Transverse colon (tissue), 4 donors: Measurements from ENCODE around the gene LNX1. TPM values are rescaled to one million over a fixed set of nuclear protein-coding genes. Genes with fewer than 3 reads are reported as not detected.

ENCODE experiments used
- DNase-seq: peaks from one replicate; pipeline ENCODE4 v3.0.0-alpha.2; 2019
- H3K27ac ChIP-seq, 4 donors: fragments of 200-600 bp; sonication (generic); 2 replicates each; pipeline ENCODE4 v1.5.1; 2016 to 2018; ENCODE audit warnings: inconsistent platforms in 4 of 4
- H3K27me3 ChIP-seq: fragments of 200-600 bp; sonication (generic); 2 replicates; pipeline ENCODE4 v1.5.1; 2017; ENCODE audit warnings: inconsistent platforms
- H3K36me3 ChIP-seq, 4 donors: fragments of 200-600 bp; sonication (generic); 2 replicates each; pipeline ENCODE4 v1.5.1; 2017 to 2019; ENCODE audit warnings: inconsistent platforms in 4 of 4
- H3K4me1 ChIP-seq, 4 donors: fragments of 200-600 bp; sonication (generic); 2 replicates each; pipeline ENCODE4 v1.5.1; 2017 to 2020; ENCODE audit warnings: inconsistent platforms in 4 of 4
- H3K4me3 ChIP-seq, 4 donors: fragments of 200-600 bp; sonication (generic); 1 replicate in 1 of 4; 2 replicates in 3 of 4; pipeline versions ENCODE4 v1.5.1 to v1.6.1; 2017 to 2019; ENCODE audit warnings: inconsistent platforms in 4 of 4
- H3K9me3 ChIP-seq, 2 donors: fragments of 200-600 bp; sonication (generic); 2 replicates each; pipeline ENCODE4 v1.5.1; 2017 to 2019; ENCODE audit warnings: inconsistent platforms in 2 of 2
- CTCF ChIP-seq, 5 experiments: fragments of 200-600 bp in 3 of 5; fragments of 450-650 bp in 2 of 5; sonication (generic) in 3 of 5; IDR thresholded peaks; 1 replicate in 2 of 5; 2 replicates in 3 of 5; pipeline ENCODE4 v1.5.1; 2016 to 2017; ENCODE audit warnings: antibody characterized with exemption in 5 of 5, inconsistent platforms in 3 of 5, mild to moderate bottlenecking in 2 of 5, moderate library complexity in 1 of 5
- EP300 ChIP-seq: sonication (generic); formaldehyde crosslinking; IDR thresholded peaks from one replicate; pipeline ENCODE4 v1.6.1; 2017; ENCODE audit warnings: antibody characterized with exemption, low read depth
- POLR2A ChIP-seq: fragments of 450-650 bp; IDR thresholded peaks from one replicate; pipeline ENCODE4 v1.6.1; 2016; ENCODE audit warnings: antibody characterized with exemption, mild to moderate bottlenecking, moderate library complexity
- POLR2AphosphoS5 ChIP-seq, 3 donors: sonication (generic); formaldehyde crosslinking; IDR thresholded peaks; one replicate each; pipeline ENCODE4 v1.6.1; 2016; ENCODE audit warnings: antibody characterized with exemption in 3 of 3
- WGBS, 2 donors: methylation state at CpG; one replicate each; pipeline ENCODE4 v1.1.5; 2018; ENCODE audit warnings: low coverage in 1 of 2; 5-methylcytosine and 5-hydroxymethylcytosine counted together
- in situ Hi-C, 4 donors: fragments of 200-750 bp; cut with MboI; loops; one replicate each; pipeline versions ENCODE4 v1.15.0 to v1.15.1; 2017; ENCODE audit warnings: low sequenced_read_pairs in 3 of 4, low pct_ligation_motif_present in 1 of 4, low pct_unique_long_range_greater_than_20kb in 1 of 4
- intact Hi-C: fragments of 100-400 bp; cut with DNase I; formaldehyde crosslinking; loops from one replicate; pipeline ENCODE4 v1.15.1; 2023; ENCODE audit warnings: low total_unique reads
- total RNA-seq, 4 donors: library from RNA; depleted of rRNA; stranded (reverse); fragments of >200 nt; gene quantifications; one replicate each; pipeline ENCODE4 v1.1.0, GENCODE V29; 2016

Gene LNX1
- total RNA-seq, 4 donors from 2014 or later: 2.6 to 35.5 (median 18.1) TPM

- DNase-seq: no peak
- H3K27me3 ChIP-seq: no peaks in the 10 kb centered on the region
- H3K9me3 ChIP-seq: no peaks in the 10 kb centered on the region
- H3K4me1 ChIP-seq: peaks cover 0 to 4% (median 2%) of the 10 kb centered on the region in 4 donors
- WGBS, 2 donors: 79% methylated on average over 6 of the region's 6 CpGs; no CpG with 5 or more reads in 1 of the 2 donors
- H3K4me3 ChIP-seq: no peak overlapping the region
- no peak for TF ChIP-seq EP300
- TF ChIP-seq POLR2AphosphoS5 (IDR thresholded peaks at IDR 0.05): no peak
- no peak for TF ChIP-seq POLR2A
- TF ChIP-seq CTCF (IDR thresholded peaks at IDR 0.05): no peak
- H3K27ac ChIP-seq: no peak overlapping the region
- intact Hi-C loops: no loop called here
- in situ Hi-C loops: no loop called here
- no peaks in the 10 kb centered on the region for H3K36me3 ChIP-seq
Observed at GRCh38 chr4:53520116-53520515, 71.2 kb downstream of the LNX1 start.

GRCh38 chr4:53518807-53519206 is 72.5 kb downstream of the LNX1 start:
- no peak for DNase-seq
- no peak overlapping the region for H3K4me3 ChIP-seq
- no peaks in the 10 kb centered on the region for H3K36me3 ChIP-seq
- intact Hi-C loops (no loop called here), in situ Hi-C loops (no loop called here)
- no peaks in the 10 kb centered on the region for H3K27me3 ChIP-seq
- WGBS, 2 donors: 83 to 100% methylated on average over 1 to 3 of the region's 3 CpGs
- no peaks in the 10 kb centered on the region for H3K9me3 ChIP-seq
- TF ChIP-seq POLR2AphosphoS5 (IDR thresholded peaks at IDR 0.05) (no peak), POLR2A (no peak), CTCF (IDR thresholded peaks at IDR 0.05) (no peak), EP300 (no peak)
- peaks cover 0 to 4% (median 2%) of the 10 kb centered on the region in 4 donors for H3K4me1 ChIP-seq
- H3K27ac ChIP-seq: no peak overlapping the region

GRCh38 chr4:53515076-53515475 is 76.2 kb downstream of the LNX1 start:
- no peaks in the 10 kb centered on the region for H3K36me3 ChIP-seq
- intact Hi-C loops (no loop called here), in situ Hi-C loops (no loop called here)
- no peaks in the 10 kb centered on the region for H3K9me3 ChIP-seq
- H3K4me3 ChIP-seq: no peak overlapping the region
- no peak for DNase-seq
- WGBS, 2 donors: 87 to 100% methylated on average over 3 to 4 of the region's 4 CpGs
- no peak for TF ChIP-seq EP300
- TF ChIP-seq POLR2A: no peak
- no peak for TF ChIP-seq CTCF (IDR thresholded peaks at IDR 0.05)
- no peak for TF ChIP-seq POLR2AphosphoS5 (IDR thresholded peaks at IDR 0.05)
- no peak overlapping the region for H3K27ac ChIP-seq
- H3K4me1 ChIP-seq: no peaks in the 10 kb centered on the region
- no peaks in the 10 kb centered on the region for H3K27me3 ChIP-seq

- DNase-seq: no peak
- TF ChIP-seq POLR2AphosphoS5 (IDR thresholded peaks at IDR 0.05): no peak
- H3K27ac ChIP-seq: no peak overlapping the region
- H3K27me3 ChIP-seq: no peaks in the 10 kb centered on the region
- no peaks in the 10 kb centered on the region for H3K4me1 ChIP-seq
- WGBS, 2 donors: 0% methylated on average over 1 of the region's 1 CpG; no CpG with 5 or more reads in 1 of the 2 donors
- intact Hi-C loops (no loop called here), in situ Hi-C loops (no loop called here)
- no peaks in the 10 kb centered on the region for H3K9me3 ChIP-seq
- H3K4me3 ChIP-seq: no peak overlapping the region
- H3K36me3 ChIP-seq: no peaks in the 10 kb centered on the region
Observed at GRCh38 chr4:53514509-53514908, 76.8 kb downstream of the LNX1 start.

GRCh38 chr4:53512608-53513007 is 78.7 kb downstream of the LNX1 start:
- in situ Hi-C loops: no loop called here
- no peak for TF ChIP-seq POLR2AphosphoS5 (IDR thresholded peaks at IDR 0.05)
- TF ChIP-seq CTCF (IDR thresholded peaks at IDR 0.05): no peak
- no peak for TF ChIP-seq EP300
- H3K4me1 ChIP-seq: no peaks in the 10 kb centered on the region
- intact Hi-C loops: no loop called here
- H3K36me3 ChIP-seq: no peaks in the 10 kb centered on the region
- DNase-seq: no peak
- H3K27ac ChIP-seq: no peak overlapping the region
- no peaks in the 10 kb centered on the region for H3K27me3 ChIP-seq
- WGBS, 2 donors: 0 to 25% methylated on average over 1 to 3 of the region's 3 CpGs
- no peaks in the 10 kb centered on the region for H3K9me3 ChIP-seq
- H3K4me3 ChIP-seq: no peak overlapping the region
